Keratinocyte (primary cell): Measurements from ENCODE around the gene SPATA31A1. TPM values are rescaled to one million over a fixed set of nuclear protein-coding genes. Genes with fewer than 3 reads are reported as not detected.
"Not testable (repeated sequence)": the region's sequence is repeated elsewhere in the genome, so short reads cannot be mapped to it uniquely, and the experiment has no call there.

ENCODE experiments used
- DNase-seq: peaks from one replicate; pipeline ENCODE4 v3.0.0-alpha.2; 2011; ENCODE audit warnings: low read depth, missing footprints, low spot score
- FAIRE-seq: peaks from 2 replicates; lab custom pipeline; 2011; peaks lifted over from hg19 to GRCh38; lab: Jason Lieb, UNC
- H2AFZ ChIP-seq: 2 replicates; pipeline ENCODE4 v1.6.0; 2012; ENCODE audit warnings: low read length, control low read depth, inconsistent platforms; ENCODE audit not compliant: control insufficient read depth
- H3K27ac ChIP-seq: 2 replicates; pipeline ENCODE4 v1.5.1; 2011; ENCODE audit warnings: low read length; ENCODE audit not compliant: control insufficient read depth, insufficient read depth
- H3K27me3 ChIP-seq: 3 replicates; pipeline ENCODE4 v1.6.0; 2011; ENCODE audit warnings: low read length; ENCODE audit not compliant: control insufficient read depth, insufficient read depth; ENCODE audit errors: extremely low read depth
- H3K36me3 ChIP-seq, 2 experiments: 2 replicates in 1 of 2; 3 replicates in 1 of 2; pipeline ENCODE4 v1.5.1; 2011; ENCODE audit warnings: low read length in 2 of 2, mild to moderate bottlenecking in 1 of 2; ENCODE audit not compliant: control insufficient read depth in 2 of 2, insufficient read depth in 2 of 2; ENCODE audit errors: extremely low read depth in 1 of 2
- H3K4me1 ChIP-seq: 3 replicates; pipeline ENCODE4 v1.5.1; 2011; ENCODE audit warnings: low read length; ENCODE audit not compliant: control insufficient read depth, insufficient read depth; ENCODE audit errors: extremely low read depth
- H3K4me2 ChIP-seq: 3 replicates; pipeline ENCODE4 v1.6.0; 2011; ENCODE audit warnings: low read depth, low read length; ENCODE audit not compliant: control insufficient read depth, insufficient read depth; ENCODE audit errors: extremely low read depth
- H3K4me3 ChIP-seq, 3 experiments: fragments of 200-600 bp in 1 of 3; sonication (generic) in 1 of 3; 2 replicates in 2 of 3; 3 replicates in 1 of 3; pipeline ENCODE4 v1.5.1; 2011 to 2016; ENCODE audit warnings: low read length in 3 of 3, mild to moderate bottlenecking in 3 of 3, control low read depth in 2 of 3, inconsistent platforms in 1 of 3, low read depth in 1 of 3, mixed read lengths in 1 of 3, mixed run types in 1 of 3, moderate library complexity in 1 of 3; ENCODE audit not compliant: control insufficient read depth in 2 of 3, insufficient read depth in 2 of 3; ENCODE audit errors: extremely low read depth in 1 of 3
- H3K79me2 ChIP-seq: 2 replicates; pipeline ENCODE4 v1.6.0; 2012; ENCODE audit warnings: low read length; ENCODE audit not compliant: control insufficient read depth, insufficient read depth
- H3K9ac ChIP-seq: 3 replicates; pipeline ENCODE4 v1.6.0; 2011; ENCODE audit warnings: low read length; ENCODE audit not compliant: control insufficient read depth, insufficient read depth; ENCODE audit errors: extremely low read depth
- H3K9me1 ChIP-seq: 3 replicates; pipeline ENCODE4 v1.6.0; 2011; ENCODE audit warnings: low read length; ENCODE audit not compliant: control insufficient read depth, insufficient read depth; ENCODE audit errors: extremely low read depth
- H3K9me3 ChIP-seq: 2 replicates; pipeline ENCODE4 v1.5.1; 2012; ENCODE audit warnings: low read depth, low read length; ENCODE audit not compliant: control insufficient read depth
- H4K20me1 ChIP-seq: 3 replicates; pipeline ENCODE4 v1.6.0; 2011; ENCODE audit warnings: low read length; ENCODE audit not compliant: control insufficient read depth, insufficient read depth; ENCODE audit errors: extremely low read depth
- dilution Hi-C: fragments of 300-500 bp; cut with MboI; formaldehyde crosslinking; loops from one replicate; pipeline ENCODE4 v1.7.0; 2020; ENCODE audit warnings: low sequenced_read_pairs; ENCODE audit not compliant: extremely low pct_ligation_motif_present
- polyA minus RNA-seq, 3 experiments: library from RNA; depleted of rRNA, polyadenylated mRNA; stranded (reverse); fragments of >200 nt; gene quantifications; 1 replicate in 1 of 3; 2 replicates in 1 of 3; 3 replicates in 1 of 3; pipeline ENCODE4 v1.2.3, GENCODE V29; 2011
- polyA plus RNA-seq, 5 experiments: library from polyadenylated mRNA; depleted of rRNA in 3 of 5; stranded (reverse) in 3 of 5; stranded (forward) in 1 of 5; unstranded in 1 of 5; fragments of >200 nt; gene quantifications; 1 replicate in 1 of 5; 2 replicates in 3 of 5; 3 replicates in 1 of 5; pipeline versions ENCODE4 v1.2.1 to v1.2.3, GENCODE V29; 2011 to 2012; ENCODE audit warnings: missing spikeins in 2 of 5, low read depth in 1 of 5, low replicate concordance in 1 of 5

Gene SPATA31A1
- polyA plus RNA-seq (not detected in 3 replicates), polyA minus RNA-seq (not detected in 3 replicates)
- polyA plus RNA-seq (2011; ENCODE audit: low read depth), result not detected
- polyA plus RNA-seq (2011; cell fraction: cytosol; rRNA removed), result not detected in 2 replicates
- not detected in 2 replicates for polyA plus RNA-seq (2011; cell fraction: nucleus; rRNA removed)
- not detected in 2 replicates for polyA plus RNA-seq (2012; ENCODE audit: low replicate concordance)
- not detected for polyA minus RNA-seq (2011; cell fraction: cytosol; rRNA and poly(A)+ RNA removed)
- not detected in 2 replicates for polyA minus RNA-seq (2011; cell fraction: nucleus; rRNA and poly(A)+ RNA removed)

DNA sequence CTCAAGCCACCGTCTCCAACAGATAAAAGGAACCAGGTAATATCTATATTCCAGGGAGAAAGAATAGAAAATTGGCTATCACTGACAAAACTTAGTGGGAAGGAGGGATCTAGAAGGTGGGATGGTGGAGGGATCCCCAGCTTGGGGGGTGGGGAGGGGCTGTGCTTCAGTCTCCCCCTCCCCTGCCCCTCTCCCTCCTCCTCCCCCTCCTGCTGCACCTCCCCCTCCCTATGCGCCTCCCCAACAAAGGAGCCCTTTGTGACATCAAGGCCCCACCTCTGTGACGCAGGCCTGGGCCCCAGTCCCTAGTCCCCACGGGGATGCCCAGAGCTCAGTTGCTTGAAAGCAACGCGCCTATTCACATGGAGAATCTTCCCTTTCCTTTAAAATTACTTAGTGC lies at the start of gene SPATA31A1:
Gene SPATA31A1, plus strand, starts transcription at position 301 of the 400 bp plus-strand sequence. Its CDS starts 62 bp downstream, at position 363.
- FAIRE-seq, H3K27ac ChIP-seq, dilution Hi-C loops, H4K20me1 ChIP-seq, H2AFZ ChIP-seq, H3K4me3 ChIP-seq, H3K36me3 ChIP-seq, H3K4me2 ChIP-seq, H3K9me3 ChIP-seq, H3K9me1 ChIP-seq, H3K9ac ChIP-seq, H3K27me3 ChIP-seq, H3K79me2 ChIP-seq, DNase-seq, H3K4me1 ChIP-seq: not testable (repeated sequence)

DNA sequence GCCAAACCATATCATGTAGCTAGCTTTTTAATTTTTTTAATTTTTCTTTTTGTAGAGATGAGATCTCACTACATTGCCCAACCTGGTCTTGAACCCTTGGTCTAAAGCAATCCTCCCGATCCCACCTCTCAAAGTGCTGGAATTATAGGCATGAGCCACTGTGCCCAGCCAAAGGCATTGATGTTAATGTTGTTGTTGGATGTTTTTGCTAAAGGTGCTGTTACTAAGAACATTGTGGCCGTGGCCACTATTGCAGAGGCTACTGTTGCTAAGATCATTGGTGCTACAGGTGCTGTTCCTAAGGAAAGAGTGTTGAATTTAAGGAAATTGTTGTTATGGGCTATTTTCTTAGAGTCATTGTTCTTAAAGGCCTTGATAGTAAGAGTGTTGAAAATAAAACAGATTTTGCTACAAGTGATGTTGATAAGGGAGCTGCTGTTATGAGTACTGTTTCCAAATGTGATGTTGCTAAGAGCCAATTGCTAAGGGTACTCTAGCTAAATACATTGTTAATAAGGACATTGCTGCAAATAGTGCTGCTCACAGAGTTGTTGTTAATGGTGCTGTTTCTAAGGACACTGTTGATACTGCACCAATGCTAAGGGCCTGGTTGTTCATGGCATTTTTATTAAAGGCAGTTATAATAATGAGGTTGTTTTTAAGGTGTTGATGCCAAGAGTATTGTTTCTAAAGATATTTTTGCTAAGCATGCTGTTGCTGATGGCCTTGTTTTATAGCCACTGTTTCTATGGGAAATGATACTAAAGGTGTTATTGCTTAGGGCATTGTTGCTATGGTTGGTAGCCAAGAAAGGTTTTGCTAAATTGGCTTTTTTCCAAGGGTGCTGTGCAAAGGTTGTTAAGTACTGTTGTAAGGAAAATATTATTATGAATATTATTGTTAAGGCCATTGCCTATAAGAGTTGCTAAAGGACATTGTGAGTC lies 52.1 kb downstream of the SPATA31A1 start:
- H3K27me3 ChIP-seq, H3K27ac ChIP-seq, H3K9ac ChIP-seq, H3K4me3 ChIP-seq, H3K79me2 ChIP-seq, DNase-seq, FAIRE-seq, H3K9me3 ChIP-seq, H3K36me3 ChIP-seq, H4K20me1 ChIP-seq, H3K9me1 ChIP-seq, dilution Hi-C loops, H3K4me2 ChIP-seq, H2AFZ ChIP-seq, H3K4me1 ChIP-seq: not testable (repeated sequence)

DNA sequence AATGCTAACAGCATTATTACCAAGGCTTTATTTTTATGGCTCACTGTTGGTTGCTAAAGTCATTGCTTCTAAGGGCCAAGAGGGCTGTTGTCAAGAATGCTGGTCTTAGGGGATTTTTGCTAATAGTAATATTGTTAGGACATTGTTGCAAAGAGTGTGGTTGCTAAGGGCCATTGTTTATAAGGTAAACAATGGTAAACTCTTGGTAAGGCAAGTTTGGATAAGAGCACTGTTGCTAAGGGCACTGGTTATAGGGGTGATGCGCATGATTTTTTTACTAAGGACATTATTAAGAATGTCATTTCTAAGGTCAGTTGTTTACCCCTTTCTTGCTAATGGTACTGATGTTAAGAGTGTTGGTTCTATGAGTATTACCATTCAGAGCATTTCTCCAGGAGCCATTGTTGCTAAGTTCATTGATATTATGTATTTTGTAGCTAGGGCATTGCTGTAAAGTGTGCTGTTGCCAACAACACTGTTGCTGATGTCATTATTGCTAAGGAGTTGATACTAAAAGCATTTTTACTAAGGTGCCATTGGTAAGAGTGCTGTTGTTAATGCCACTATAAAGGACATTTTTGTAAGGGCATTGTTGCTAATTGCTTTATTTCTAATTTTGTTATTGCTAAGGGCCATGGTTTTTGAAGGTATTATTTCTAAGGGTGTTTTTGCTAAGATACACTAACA lies 55.9 kb downstream of the SPATA31A1 start:
- H3K4me1 ChIP-seq, H3K9me3 ChIP-seq, H3K4me2 ChIP-seq, H3K9ac ChIP-seq, H4K20me1 ChIP-seq, H3K9me1 ChIP-seq, H3K36me3 ChIP-seq, FAIRE-seq, DNase-seq, H3K27ac ChIP-seq, H2AFZ ChIP-seq, dilution Hi-C loops, H3K27me3 ChIP-seq, H3K79me2 ChIP-seq, H3K4me3 ChIP-seq: not testable (repeated sequence)

Other genes with a start within 250 kb of the SPATA31A1 start
- gene CNTNAP3, start 67.5 kb upstream of the SPATA31A1 start, polyA plus RNA-seq, result 3.5 to 9.3 TPM (median 6.7 TPM) in 3 replicates